Gastrocnemius medialis (tissue), 4 donors: ENCODE data around the gene ACSM4.

Experiments
- POLR2A ChIP-seq, 2 donors: fragments of 450-650 bp; IDR thresholded peaks; one replicate each; pipeline ENCODE4 v1.6.1; 2017; ENCODE audit warnings: antibody characterized with exemption in 2 of 2, mild to moderate bottlenecking in 2 of 2, moderate library complexity in 2 of 2
- TF ChIP-seq, protein P1 (sequence below), 5 experiments: fragments of 450-650 bp in 3 of 5; fragments of 200-600 bp in 2 of 5; sonication (generic) in 2 of 5; IDR thresholded peaks in 4 of 5; conservative IDR thresholded peaks in 1 of 5; 1 replicate in 4 of 5; 2 replicates in 1 of 5; pipeline ENCODE4 v1.5.1; 2016 to 2019; ENCODE audit warnings: antibody characterized with exemption in 5 of 5, mild to moderate bottlenecking in 3 of 5, moderate library complexity in 3 of 5

- TF ChIP-seq, protein P1, sequence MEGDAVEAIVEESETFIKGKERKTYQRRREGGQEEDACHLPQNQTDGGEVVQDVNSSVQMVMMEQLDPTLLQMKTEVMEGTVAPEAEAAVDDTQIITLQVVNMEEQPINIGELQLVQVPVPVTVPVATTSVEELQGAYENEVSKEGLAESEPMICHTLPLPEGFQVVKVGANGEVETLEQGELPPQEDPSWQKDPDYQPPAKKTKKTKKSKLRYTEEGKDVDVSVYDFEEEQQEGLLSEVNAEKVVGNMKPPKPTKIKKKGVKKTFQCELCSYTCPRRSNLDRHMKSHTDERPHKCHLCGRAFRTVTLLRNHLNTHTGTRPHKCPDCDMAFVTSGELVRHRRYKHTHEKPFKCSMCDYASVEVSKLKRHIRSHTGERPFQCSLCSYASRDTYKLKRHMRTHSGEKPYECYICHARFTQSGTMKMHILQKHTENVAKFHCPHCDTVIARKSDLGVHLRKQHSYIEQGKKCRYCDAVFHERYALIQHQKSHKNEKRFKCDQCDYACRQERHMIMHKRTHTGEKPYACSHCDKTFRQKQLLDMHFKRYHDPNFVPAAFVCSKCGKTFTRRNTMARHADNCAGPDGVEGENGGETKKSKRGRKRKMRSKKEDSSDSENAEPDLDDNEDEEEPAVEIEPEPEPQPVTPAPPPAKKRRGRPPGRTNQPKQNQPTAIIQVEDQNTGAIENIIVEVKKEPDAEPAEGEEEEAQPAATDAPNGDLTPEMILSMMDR (IDR thresholded peaks at IDR 0.05 in 4 of 5, conservative IDR thresholded peaks at IDR 0.05 in 1 of 5) = no peak
- no peak for TF ChIP-seq POLR2A (IDR thresholded peaks at IDR 0.05)
Observed at GRCh38 chr12:7369274-7369729, 65.4 kb downstream of the ACSM4 start.
